ENCODE data around the gene GALNS.

DNA sequence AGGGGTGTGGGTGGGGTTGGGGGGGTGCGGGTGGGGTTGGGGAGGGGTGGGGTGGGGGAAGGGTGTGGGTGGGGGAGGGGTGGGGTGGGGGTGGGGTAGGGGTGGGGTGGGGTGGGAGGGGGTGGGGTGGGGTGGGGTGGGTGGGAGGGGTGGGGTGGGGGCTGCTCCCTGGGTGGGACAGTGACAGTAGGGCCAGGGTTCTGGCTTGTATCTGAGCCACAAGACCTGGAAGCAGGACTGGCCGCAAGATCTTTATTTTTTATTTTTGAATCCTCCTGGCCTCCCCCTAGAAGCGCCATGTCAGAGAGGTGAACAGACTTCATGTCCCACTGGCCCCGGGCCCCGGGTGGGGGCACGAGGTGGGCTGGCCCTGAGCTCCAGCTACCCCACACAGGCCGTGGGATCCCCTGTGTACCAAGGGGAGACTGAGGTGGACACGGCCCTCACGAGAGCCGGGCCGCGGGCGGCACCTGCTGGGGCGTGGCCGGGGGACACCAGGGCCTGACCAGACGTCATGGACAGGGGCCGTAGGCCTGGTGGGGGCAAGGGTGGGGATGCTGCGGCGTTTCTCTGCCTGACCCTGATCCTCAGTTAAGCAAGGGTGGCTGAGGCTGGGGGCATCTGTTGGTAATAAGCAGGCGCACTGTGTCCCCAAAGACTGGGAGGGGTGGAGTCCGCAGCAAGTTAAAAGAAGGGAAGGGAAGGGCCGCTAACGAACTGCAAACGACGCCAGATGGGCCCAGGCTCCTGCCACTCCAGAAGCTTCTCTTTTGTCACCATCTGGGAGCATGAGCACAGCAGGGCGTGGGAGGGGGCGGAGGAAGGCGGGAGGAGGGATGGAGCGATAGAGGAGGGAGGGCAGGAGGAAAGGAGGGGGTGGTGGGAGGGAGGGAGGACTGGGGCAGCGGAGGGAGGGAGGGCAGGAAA is 32.0 kb upstream of the GALNS start:
- TF ChIP-seq, protein P1, sequence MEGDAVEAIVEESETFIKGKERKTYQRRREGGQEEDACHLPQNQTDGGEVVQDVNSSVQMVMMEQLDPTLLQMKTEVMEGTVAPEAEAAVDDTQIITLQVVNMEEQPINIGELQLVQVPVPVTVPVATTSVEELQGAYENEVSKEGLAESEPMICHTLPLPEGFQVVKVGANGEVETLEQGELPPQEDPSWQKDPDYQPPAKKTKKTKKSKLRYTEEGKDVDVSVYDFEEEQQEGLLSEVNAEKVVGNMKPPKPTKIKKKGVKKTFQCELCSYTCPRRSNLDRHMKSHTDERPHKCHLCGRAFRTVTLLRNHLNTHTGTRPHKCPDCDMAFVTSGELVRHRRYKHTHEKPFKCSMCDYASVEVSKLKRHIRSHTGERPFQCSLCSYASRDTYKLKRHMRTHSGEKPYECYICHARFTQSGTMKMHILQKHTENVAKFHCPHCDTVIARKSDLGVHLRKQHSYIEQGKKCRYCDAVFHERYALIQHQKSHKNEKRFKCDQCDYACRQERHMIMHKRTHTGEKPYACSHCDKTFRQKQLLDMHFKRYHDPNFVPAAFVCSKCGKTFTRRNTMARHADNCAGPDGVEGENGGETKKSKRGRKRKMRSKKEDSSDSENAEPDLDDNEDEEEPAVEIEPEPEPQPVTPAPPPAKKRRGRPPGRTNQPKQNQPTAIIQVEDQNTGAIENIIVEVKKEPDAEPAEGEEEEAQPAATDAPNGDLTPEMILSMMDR (IDR thresholded peaks at IDR 0.05; ENCODE audit: poor library complexity): no peak
- TF ChIP-seq EZH2phosphoT487 (IDR thresholded peaks at IDR 0.05; ENCODE audit: low read depth, severe bottlenecking, unreplicated experiment): no peak
